Uterus (tissue), 4 donors: ENCODE measurements around the gene HTATSF1. TPM values are rescaled to one million over a fixed set of nuclear protein-coding genes. Genes with fewer than 3 reads are reported as not detected.

Experiments used
- DNase-seq, 2 donors: peaks; one replicate each; pipeline ENCODE4 v3.0.0-alpha.2; 2019 to 2020
- H3K27ac ChIP-seq, 2 donors: fragments of 200-600 bp; sonication (generic); 1 replicate in 1 of 2; 2 replicates in 1 of 2; pipeline ENCODE4 v1.5.1; 2016 to 2018
- H3K27me3 ChIP-seq, 2 donors: fragments of 200-600 bp; sonication (generic); one replicate each; pipeline ENCODE4 v1.5.1; 2018 to 2019; ENCODE audit warnings: control low read depth in 1 of 2
- H3K36me3 ChIP-seq, 2 donors: fragments of 200-600 bp; sonication (generic); one replicate each; pipeline ENCODE4 v1.5.1; 2019; ENCODE audit warnings: control low read depth in 1 of 2
- H3K4me1 ChIP-seq, 2 donors: fragments of 200-600 bp; sonication (generic); one replicate each; pipeline ENCODE4 v1.5.1; 2018 to 2019; ENCODE audit warnings: control low read depth in 1 of 2
- H3K4me3 ChIP-seq, 2 donors: fragments of 200-600 bp; sonication (generic); 1 replicate in 1 of 2; 2 replicates in 1 of 2; pipeline ENCODE4 v1.5.1; 2018 to 2019; ENCODE audit warnings: mild to moderate bottlenecking in 1 of 2
- H3K9me3 ChIP-seq, 2 donors: fragments of 200-600 bp; sonication (generic); one replicate each; pipeline ENCODE4 v1.5.1; 2019; ENCODE audit warnings: control low read depth in 1 of 2
- POLR2A ChIP-seq, 2 donors: fragments of 450-650 bp; IDR thresholded peaks; one replicate each; pipeline ENCODE4 v1.6.1; 2016; ENCODE audit warnings: antibody characterized with exemption in 2 of 2, mild to moderate bottlenecking in 1 of 2, moderate library complexity in 1 of 2
- intact Hi-C: fragments of 100-400 bp; cut with DNase I; formaldehyde crosslinking; loops from one replicate; pipeline ENCODE4 v1.15.1; 2023; ENCODE audit warnings: low total_unique reads
- total RNA-seq, 4 donors: library from RNA; depleted of rRNA in 3 of 4; stranded (reverse); fragments of >200 nt in 3 of 4; gene quantifications; one replicate each; pipeline versions ENCODE4 v1.1.0 to v1.2.4, GENCODE V29; 2014 to 2023
- TF ChIP-seq, protein P1 (sequence below), 4 experiments: fragments of 200-600 bp in 2 of 4; fragments of 450-650 bp in 2 of 4; sonication (generic) in 2 of 4; IDR thresholded peaks; one replicate each; pipeline ENCODE4 v1.5.1; 2016 to 2019; ENCODE audit warnings: antibody characterized with exemption in 4 of 4, mild to moderate bottlenecking in 2 of 4, moderate library complexity in 1 of 4
- donor health status: DM: yes; HTN: yes; CAD: no.

HTATSF1 gene
- total RNA-seq, 4 donors from 2014 or later, result 21.0 to 111 (median 71.3) TPM

DNA sequence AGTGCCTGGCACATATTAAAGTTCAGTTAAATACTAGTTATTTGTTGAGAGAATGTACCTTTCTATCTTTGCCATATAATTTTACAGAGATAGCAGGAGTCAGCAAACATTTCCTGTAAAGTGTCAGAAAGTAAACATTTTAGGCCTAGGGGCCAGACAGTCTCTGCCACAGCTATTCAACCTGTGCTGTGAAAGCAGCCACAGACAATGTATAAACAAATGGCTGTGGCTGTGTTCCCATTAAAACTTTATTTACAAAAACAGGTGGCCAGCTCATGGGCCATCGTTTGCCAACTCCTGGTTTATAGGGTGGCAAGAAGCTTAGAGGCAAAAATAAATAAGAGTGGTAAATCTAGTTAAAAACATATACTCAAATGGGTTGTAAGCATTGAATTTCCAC, 43.6 kb upstream of the HTATSF1 start:
- DNase-seq, result no peak
- Histone ChIP-seq H3K4me3 (no peak overlapping the region), H3K4me1 (no peaks in the 10 kb centered on the region), H3K27me3 (no peaks in the 10 kb centered on the region), H3K27ac (no peak overlapping the region), H3K36me3 (no peaks in the 10 kb centered on the region), H3K9me3 (no peaks in the 10 kb centered on the region)
- no peak for TF ChIP-seq POLR2A (IDR thresholded peaks at IDR 0.05)
- TF ChIP-seq, protein P1, sequence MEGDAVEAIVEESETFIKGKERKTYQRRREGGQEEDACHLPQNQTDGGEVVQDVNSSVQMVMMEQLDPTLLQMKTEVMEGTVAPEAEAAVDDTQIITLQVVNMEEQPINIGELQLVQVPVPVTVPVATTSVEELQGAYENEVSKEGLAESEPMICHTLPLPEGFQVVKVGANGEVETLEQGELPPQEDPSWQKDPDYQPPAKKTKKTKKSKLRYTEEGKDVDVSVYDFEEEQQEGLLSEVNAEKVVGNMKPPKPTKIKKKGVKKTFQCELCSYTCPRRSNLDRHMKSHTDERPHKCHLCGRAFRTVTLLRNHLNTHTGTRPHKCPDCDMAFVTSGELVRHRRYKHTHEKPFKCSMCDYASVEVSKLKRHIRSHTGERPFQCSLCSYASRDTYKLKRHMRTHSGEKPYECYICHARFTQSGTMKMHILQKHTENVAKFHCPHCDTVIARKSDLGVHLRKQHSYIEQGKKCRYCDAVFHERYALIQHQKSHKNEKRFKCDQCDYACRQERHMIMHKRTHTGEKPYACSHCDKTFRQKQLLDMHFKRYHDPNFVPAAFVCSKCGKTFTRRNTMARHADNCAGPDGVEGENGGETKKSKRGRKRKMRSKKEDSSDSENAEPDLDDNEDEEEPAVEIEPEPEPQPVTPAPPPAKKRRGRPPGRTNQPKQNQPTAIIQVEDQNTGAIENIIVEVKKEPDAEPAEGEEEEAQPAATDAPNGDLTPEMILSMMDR (IDR thresholded peaks at IDR 0.05), result no peak
- intact Hi-C loops, result no loop called here

DNA sequence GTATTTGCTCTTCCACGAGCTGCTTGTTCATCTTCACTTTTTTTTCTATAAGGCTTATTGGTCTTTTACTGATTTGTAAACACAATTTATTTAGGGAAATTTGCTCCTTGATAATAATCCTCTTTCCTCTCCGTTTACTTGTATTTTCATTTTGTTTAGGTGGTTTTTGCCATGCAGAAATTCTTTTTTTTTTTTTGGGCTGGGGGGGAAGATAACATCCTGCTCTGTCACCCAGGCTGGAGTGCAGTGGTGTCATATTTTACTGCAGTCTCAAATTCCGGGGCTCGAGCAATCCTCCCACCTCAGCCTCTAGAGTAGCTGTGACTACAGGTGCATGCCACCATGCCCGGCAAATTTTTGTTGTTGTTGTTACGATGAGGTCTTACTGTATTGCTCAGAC, 41.3 kb upstream of the HTATSF1 start:
- no peaks in the 10 kb centered on the region for H3K9me3 ChIP-seq
- H3K4me3 ChIP-seq, result no peak overlapping the region
- intact Hi-C loops, result no loop called here
- TF ChIP-seq POLR2A (IDR thresholded peaks at IDR 0.05), result no peak
- TF ChIP-seq, protein P1 (IDR thresholded peaks at IDR 0.05), result no peak
- no peaks in the 10 kb centered on the region for H3K27me3 ChIP-seq
- H3K4me1 ChIP-seq, result no peaks in the 10 kb centered on the region
- DNase-seq, result no peak
- no peak overlapping the region for H3K27ac ChIP-seq
- no peaks in the 10 kb centered on the region for H3K36me3 ChIP-seq

DNA sequence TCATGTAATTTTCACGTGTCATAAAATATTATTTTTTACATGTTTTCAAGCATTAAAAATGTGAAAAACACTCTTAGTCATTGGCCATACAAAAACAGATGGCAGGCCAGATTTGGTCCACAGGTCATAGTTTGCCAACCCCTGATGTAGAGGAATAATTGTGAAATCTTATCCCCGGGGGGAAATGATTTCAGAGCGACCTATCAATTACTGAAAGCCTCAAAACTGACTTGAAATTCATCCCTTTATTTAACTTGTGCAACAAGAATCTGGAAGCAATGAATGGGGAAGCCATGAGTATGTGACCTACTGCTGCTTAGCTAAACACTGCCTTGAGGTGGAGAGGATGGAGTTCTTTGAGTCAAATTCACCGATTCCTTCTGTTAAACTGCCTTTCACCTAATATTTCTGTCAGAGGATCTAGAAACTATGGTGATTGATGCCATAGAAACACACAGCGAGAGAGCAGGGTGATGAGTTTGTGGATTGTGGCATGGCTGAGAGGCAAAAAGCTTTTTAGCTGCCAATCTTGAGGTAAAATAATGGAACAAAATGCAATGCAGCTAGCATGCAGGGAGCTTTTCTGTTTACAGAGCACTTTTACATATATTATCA, 40.0 kb upstream of the HTATSF1 start:
- Histone ChIP-seq H3K36me3 (no peaks in the 10 kb centered on the region), H3K4me3 (no peak overlapping the region), H3K4me1 (no peaks in the 10 kb centered on the region), H3K9me3 (no peaks in the 10 kb centered on the region), H3K27ac (no peak overlapping the region), H3K27me3 (no peaks in the 10 kb centered on the region)
- intact Hi-C loops, result no loop called here
- DNase-seq, result no peak
- TF ChIP-seq, protein P1 (IDR thresholded peaks at IDR 0.05), result no peak
- TF ChIP-seq POLR2A (IDR thresholded peaks at IDR 0.05), result no peak

DNA sequence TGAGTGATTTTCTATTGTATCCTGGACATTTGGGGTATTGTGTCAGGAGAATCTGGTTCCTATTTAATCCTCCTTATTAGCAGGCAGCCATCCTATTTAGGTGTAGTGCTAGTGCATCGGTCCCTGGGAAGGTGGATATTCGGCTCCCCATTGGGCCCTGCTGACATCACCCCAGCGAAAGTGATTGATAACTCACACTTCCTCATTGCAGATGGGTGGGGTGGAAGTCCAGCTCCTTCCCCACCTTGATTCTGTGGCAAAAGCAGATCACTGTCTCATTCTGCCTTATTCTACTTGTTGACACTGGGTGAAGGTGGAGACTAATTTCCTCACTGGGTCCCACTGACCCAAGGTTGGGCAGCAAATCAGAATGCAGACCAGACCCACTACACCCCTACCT, 32.8 kb upstream of the HTATSF1 start:
- intact Hi-C loops, result no loop called here
- Histone ChIP-seq H3K27me3 (no peaks in the 10 kb centered on the region), H3K36me3 (no peaks in the 10 kb centered on the region), H3K4me3 (no peak overlapping the region), H3K27ac (no peak overlapping the region), H3K4me1 (no peaks in the 10 kb centered on the region), H3K9me3 (no peaks in the 10 kb centered on the region)
- TF ChIP-seq POLR2A (IDR thresholded peaks at IDR 0.05), result no peak
- TF ChIP-seq, protein P1 (IDR thresholded peaks at IDR 0.05), result no peak
- no peak for DNase-seq

DNA sequence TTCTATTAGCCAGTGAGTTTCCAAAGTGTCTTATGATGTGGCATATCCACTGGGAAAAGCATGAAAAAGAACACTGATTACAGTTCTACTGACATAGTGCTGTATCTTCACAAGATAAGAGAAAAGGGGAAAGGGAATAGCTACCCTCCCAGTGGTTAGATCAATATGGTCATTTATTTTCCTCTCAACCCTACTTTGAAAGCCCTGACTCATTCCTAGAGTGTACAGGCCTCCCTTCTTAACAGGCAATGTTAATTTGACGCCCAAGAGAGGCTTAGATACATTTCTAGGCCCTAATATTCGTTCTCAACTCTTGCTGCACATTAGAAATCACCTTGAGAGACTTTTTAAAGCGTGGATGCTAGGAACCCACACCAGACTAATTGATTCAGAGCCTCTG, 30.1 kb upstream of the HTATSF1 start:
- intact Hi-C loops, result no loop called here
- Histone ChIP-seq H3K36me3 (no peaks in the 10 kb centered on the region), H3K9me3 (no peaks in the 10 kb centered on the region), H3K4me1 (no peaks in the 10 kb centered on the region), H3K4me3 (no peak overlapping the region), H3K27me3 (no peaks in the 10 kb centered on the region), H3K27ac (no peak overlapping the region)
- TF ChIP-seq, protein P1 (IDR thresholded peaks at IDR 0.05), result no peak
- TF ChIP-seq POLR2A (IDR thresholded peaks at IDR 0.05), result no peak
- no peak for DNase-seq
